Measurements from ENCODE around the gene SLC16A11.

The SLC16A11 gene

DNA sequence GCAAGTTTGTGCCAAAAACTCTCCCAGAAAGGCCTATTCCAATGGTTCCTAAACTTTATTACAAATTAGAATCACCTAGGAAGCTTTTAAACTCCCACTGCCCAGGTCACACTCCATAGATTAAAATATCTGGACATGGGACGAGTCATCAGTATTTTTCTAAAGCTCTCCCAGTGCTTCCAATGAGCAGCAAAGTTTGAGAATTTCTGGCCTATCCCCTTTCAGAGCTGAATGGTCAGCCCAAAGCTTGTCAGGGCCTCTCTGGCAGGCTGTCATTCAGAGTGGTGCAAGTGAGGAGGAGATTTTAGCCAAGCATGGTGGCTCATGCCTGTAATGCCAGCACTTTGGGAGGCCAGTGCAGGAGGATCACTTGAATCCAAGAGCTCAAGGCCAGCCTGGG lies 18.6 kb downstream of the SLC16A11 start:
- DNase-seq: no peak

DNA sequence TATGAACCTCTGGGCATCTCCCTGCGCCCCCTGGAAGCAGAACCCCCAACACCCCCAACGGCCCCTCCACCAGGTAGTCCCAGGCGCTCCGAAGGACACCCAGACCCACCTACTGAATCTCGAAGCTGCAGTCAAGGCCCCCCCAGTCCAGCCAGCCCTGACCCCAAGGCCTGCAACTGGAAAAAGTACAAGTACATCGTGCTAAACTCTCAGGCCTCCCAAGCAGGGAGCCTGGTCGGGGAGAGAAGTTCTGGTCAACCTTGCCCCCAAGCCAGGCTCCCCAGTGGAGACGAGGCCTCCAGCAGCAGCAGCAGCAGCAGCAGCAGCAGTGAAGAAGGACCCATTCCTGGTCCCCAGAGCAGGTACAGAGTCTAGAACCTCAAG lies 19.5 kb downstream of the SLC16A11 start:
- DNase-seq: no peak

DNA sequence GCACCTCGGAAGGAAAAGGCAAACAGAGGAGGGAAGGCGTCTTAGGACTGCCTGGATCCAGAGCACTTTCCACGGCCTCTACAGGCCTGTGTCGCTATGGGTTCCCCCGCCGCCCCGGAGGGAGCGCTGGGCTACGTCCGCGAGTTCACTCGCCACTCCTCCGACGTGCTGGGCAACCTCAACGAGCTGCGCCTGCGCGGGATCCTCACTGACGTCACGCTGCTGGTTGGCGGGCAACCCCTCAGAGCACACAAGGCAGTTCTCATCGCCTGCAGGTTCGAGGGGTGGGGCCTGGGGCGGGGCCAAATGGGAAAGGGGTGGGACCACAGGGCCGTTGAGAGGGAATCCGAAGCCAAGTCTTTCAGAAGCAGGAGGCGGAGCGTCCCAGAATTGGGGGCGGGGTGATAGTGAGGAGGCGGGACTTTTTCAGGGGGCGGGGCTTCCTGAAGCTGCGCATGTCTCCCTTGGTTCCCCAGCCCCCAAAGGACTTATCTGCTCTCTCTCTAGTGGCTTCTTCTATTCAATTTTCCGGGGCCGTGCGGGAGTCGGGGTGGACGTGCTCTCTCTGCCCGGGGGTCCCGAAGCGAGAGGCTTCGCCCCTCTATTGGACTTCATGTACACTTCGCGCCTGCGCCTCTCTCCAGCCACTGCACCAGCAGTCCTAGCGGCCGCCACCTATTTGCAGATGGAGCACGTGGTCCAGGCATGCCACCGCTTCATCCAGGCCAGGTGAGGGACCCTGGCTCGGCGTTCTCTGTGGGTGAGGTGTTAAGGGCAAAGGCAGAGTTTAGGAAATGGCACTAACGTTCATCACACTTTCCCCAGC lies 20.1 kb downstream of the SLC16A11 start:
- no peak for DNase-seq

DNA sequence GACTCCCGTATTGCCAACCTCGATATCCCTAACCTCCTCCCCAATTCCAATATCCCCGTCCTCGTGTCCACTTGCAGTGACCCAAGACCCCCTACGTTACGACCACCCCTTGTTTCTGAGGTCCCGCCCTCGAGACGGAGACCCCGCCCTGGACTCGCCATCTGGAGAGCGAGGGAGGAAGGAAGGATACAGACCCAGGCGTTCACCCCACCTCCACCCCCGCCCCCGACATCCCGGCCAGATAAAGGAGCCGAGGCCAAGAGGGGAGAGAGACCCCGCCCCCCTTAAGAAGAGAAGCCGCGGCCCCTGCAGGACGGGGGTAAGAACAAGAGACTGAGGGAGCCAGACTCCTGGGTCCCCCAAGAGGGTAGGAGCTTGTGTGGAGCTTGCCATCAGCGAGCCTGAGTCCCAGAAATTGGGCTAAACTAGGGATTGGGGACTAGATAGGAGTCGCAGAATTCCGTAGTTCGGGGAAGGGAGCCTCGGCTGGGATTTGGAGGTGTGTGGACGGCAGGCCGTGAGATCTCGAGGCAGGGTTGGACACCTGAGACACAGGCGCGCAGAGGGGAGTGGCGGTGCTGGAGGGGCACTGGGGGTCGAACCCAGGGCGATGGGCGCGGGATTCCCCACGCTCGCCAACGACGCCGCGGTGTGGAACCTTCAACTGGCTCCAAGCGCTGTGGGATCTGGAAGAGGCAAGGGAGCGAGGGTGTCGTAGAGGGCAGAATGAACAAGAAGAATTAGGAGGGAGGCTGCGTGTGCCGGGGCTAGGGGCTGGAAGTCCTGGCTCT lies 20.9 kb downstream of the SLC16A11 start, which contains the start of gene BCL6B:
Gene BCL6B (plus strand): TSS at position 270 of the 791 bp plus-strand sequence. CDS start 622 bp downstream, outside the sequence.
- no peak for DNase-seq

DNA sequence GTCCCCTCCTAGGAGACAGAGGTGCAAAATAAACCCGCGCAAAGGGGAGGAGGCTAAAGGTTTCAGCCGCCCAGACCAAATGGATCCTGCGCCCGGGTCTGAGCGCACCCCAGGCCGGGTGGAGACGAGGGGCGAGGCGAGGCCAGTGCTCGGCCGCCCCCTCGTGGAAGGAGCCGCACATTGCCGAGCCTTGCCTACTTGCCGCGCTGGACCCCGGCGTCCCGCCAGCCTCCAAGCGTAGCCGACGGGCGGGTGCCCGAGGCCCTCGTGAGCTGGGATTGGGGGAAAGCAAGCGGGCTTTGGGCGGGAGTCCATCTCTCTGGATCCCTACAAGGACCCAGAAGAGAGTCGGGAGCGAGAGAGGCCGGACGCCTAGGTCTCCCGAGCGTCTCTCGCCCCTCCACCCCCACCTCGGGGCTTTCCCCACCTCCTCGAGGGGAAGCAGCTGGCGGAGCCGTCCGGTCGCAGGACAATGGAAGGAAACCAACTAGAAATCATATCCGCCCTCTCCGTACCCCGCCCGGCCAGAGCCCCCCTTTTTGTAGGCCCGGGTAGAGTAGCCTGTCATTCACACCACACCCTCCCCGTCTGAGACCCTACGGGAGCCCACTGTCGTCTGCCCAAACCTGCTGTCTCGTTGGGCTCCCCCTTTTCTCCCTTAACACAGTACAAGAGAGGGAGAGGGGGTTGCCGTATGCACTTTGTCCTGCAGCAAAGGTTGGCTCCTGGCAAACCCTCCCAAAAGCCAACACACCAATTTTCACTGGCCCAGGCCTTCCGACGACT lies 21.7 kb downstream of the SLC16A11 start:
- peak; percentile 56 for DNase-seq

DNA sequence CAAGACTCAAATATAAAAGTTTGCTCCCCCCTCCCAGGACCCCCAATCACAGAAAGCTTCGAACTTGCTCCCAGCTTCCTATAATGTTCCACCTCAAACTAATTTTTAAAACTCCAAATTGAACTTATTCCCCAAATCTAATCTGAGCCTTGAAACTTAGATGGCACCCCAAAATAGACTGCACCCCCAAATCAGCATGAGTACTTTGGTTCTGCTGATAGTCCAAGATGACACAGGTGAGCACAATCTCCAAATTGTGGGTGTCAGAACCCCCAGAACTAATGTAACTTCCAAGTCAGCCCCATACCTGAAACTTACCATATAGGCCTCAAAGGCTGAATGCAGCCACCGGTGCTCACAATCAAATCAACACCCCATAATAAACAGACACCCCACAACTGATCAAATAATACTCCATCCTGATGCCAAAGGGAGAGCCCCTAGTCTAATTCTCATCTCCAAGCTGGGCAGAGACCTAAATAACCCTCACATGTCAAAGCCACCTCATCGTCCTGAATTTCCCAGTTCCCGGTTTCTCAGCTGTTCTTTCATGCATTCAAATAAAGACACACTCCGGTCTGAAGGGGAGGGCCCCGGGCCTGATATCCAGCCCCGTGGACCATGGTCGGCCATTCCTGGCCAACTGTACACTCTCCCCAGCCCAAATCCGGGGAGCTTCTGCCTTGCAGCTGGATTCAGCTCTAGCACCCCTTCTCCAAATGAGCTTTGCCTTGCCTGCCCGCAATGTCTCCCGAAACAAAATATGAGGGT lies 22.8 kb downstream of the SLC16A11 start:
- no peak for DNase-seq

DNA sequence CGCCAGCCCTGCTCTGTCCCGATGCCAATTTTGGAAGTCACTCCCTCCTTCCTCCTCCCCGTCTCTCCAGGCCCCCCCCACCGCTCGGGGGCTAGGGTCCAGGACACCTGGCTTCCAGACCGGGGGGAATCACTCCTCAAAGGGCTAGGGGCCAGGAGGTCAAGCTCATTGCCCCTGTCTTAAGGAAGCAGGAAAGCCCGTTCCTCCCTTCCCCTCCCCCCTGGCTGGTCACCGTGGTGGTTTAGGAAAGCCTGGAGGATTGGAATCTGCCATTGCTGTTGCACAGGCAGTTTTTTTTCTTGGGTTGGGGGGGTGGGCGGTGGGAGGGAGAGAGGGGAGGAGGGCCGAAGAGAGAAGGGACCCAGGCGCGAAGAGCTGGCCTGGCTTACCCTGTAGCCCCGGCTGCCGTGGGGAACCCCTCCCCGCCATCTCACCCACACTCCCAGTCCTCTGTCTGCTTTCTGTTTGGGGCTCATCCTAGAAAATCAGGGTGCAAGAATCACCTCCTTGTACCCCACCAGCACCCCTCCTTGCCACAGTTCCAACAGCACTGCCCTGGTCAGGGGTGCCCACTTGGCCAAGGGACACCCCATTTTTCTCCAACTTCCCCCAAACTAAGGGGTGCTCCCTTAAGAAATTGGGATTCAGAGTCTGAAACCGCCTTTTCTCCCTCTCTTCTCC lies 23.9 kb downstream of the SLC16A11 start:
- peak; percentile 55 for DNase-seq

DNA sequence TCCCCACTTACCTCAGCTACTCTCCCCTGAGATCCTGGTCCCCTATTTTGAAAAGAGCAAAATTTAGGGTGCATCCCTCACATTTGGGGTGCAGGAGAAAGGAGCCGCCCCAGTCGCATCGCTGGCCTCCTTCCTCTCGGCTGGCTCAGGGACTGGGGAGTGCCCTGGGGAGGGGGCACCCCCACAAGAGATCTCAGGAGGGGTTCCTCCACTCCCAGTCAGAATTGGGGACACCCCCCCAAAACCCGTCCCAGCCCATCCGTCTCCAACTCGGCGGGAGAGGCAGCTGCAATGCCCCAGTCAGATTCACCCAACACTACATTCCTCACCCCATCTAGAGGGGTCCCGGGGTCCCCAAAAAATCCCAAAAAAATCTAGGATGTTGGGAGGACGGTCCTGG lies 24.5 kb downstream of the SLC16A11 start:
- no peak for DNase-seq

DNA sequence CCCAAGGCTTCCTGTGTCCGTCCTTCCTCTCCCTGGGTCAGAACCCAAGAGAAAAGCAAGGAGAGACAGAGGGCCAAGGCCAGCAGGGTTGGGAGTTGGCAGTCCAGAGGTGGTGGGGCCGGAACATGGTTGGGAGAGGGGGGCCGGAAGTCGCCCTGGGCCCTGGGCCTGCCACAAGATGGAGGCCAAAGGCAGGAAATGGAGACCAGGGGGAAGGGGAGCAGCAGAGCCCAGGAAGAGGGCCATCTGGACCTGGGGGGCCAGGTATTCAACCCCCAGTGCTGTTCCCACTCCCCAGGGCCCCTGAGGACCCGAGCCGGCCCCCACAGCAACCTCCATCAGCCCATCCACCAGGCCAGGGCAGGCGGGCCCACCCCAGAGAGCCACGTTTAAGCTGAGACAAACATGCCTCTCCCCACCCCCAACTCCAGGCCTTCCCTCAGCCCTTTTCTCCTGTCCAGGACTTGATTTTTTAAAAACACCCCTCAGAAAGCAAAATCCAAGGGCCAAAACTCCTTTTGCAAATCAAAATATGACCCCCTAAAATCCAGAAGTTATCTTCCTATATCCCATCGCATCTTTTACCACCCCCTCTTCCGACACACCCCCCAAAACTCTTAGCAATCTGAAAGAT lies 25.4 kb downstream of the SLC16A11 start:
- no peak for DNase-seq

DNA sequence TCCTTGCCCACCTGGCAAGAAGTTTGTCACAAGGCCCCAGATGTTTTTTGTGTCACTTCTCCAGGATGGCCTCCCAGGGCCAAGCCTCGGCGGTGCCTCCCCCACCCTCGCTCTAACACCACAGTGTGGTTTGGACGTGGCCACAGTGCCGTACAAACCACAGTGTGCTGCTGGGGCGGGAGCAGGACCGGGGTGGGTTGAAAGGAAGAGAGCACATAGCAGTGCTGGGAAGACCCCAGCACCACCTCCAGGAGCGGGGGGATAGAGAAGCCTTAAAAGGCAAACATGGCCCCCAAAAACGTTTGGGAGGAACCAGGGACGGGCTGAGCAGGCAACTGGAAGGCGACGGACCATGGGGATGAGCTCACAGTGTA lies 26.1 kb downstream of the SLC16A11 start:
- DNase-seq: no peak

DNA sequence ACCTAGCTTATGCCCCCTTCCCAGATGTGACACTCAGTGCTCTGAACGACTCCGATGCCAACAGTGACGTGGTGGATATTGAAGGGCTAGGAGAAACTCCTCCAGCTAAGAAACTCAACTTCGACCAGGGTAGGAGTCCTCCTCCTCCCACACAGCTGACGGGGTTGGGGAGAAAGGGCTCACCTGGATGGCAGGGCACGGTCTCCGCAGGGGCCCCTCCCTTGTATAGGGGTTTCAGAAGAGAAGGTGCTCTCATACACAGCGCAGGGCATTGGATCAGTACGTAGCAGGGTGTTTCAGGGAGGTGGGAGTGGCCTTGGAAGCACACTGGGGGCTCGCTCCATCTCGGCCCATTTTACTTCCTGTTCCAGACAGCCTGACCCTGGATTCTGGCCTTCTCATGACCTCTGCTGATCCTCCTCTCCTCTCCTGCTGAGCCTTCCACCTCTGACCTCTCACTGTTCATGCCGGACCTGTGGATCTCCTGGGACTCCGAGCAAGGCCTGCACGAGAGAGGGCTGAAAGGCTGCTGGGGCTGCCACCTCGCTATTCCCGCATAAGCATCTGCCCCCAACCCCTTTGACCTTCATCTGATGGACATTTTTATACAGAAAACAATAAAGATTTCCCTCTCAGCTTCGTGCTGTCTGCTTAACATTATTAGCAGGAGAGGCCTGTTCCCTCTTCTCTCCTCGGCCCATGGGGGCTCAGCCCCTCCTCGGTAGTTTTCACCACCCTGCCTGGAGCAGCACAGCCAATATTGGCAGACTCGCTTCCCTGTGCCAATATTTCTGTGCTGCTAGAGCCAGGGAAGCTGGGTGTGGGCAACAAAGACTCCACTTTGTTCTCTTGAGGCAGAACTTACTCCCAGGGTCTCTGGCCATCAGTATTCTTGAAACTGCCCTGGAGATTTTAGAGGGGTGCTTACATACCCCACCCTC lies 26.7 kb downstream of the SLC16A11 start:
- no peak for DNase-seq

DNA sequence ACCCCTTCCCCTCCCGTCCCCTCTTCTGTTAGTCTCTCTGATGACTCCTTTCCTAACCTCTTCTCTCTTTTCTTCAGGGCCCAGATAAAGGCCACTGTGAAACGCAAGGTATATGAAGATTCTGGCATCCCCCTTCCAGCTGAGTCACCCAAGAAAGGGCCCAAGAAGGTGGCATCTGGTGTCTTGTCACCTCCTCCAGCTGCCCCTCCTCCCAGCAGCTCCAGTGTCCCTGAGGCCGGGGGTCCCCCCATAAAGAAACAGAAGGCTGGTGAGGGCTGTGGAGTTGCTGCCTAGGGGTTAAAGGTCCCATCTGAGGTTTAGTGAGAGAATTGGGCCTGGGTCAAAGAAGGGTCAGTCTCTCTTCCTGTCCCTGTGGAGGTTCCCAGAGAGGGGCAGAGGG lies 27.5 kb downstream of the SLC16A11 start:
- no peak for DNase-seq

DNA sequence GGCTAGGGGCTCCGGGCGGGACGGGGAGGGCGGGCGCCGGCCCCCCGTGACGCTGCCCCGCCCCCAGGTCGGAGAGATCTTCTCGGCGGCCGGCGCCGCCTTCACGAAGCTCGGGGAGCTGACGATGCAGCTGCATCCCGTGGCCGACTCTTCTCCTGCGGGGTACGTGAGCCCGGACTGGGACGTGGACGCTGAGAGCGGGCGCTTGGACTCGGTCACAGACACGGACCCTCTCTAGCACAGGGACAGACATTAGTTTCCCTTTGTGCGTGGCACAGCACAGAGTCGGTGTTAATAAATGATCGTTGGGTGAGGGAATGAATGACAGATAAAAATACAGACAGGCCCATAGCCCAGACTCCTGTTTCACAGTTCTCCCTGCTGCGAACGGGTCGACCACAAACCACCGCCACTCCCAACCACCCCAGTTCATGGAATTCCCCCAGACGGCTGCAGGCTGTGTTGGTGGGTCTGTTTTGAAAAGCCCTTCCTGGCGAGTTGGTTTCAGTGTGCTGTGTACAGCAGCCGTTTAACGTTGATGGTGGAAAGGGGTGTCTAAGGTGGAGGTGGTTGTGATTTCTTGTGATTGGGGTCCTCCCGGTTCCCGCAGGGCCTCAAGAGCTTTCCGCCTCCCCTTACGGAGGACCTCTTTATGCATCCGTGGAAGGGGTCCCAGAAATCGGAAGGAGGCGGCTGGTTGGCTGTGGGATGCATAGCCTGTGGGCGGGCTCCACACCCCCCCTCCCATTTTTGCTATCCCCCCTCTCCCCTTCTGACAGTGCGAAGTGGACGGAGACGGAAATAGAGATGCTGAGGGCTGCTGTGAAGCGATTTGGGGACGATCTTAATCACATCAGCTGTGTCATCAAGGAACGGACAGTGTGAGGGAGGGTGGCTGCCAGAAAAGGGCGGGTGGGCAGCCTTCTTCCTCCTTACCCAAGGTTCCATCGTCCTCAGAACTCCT lies 28.6 kb downstream of the SLC16A11 start:
- DNase-seq: no peak

DNA sequence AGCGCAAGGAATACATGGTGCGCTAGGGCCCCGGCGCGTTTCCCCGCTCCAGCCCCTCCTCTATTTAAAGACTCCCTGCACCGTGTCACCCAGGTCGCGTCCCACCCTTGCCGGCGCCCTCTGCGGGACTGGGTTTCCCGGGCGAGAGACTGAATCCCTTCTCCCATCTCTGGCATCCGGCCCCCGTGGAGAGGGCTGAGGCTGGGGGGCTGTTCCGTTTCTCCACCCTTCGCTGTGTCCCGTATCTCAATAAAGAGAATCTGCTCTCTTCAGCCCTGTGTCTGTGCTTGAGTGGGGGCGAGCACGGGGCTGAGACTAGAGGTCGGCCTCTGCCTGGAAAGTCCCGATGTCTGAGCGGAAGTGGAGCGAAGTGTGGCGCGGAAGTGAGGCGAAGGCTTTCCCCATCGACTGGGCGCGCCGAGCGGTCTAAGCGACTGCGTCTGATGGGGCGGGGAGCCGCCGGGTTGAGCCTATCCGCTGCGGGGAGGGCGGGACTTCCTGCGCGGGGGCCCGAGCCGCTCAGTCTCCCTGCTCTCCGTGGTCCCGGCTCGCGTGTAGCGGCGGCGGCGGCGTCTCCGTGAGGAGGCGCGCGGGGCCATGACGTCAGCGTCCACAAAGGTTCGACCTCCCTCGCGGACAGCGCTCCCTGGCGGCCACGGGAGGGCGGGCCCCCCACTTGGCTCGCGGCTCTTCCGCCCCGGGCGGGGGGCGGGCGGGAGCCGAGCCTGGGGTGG lies 29.5 kb downstream of the SLC16A11 start:
- peak; percentile 91 for DNase-seq

DNA sequence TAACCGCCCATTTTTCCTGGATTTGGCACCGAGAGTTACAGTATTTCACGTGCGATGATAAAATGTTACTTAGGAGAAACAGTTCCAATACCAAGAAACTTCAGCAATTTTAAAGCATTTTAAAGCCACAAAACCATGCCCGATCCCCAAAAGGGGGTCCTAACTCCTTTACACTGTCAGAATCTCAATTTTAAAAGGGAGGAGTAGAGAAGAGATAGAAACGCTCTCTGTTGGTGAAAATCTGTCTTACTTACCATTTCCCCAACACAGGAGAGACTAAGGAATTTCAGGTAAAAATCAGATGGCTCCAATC lies 32.0 kb downstream of the SLC16A11 start:
- DNase-seq: no peak

DNA sequence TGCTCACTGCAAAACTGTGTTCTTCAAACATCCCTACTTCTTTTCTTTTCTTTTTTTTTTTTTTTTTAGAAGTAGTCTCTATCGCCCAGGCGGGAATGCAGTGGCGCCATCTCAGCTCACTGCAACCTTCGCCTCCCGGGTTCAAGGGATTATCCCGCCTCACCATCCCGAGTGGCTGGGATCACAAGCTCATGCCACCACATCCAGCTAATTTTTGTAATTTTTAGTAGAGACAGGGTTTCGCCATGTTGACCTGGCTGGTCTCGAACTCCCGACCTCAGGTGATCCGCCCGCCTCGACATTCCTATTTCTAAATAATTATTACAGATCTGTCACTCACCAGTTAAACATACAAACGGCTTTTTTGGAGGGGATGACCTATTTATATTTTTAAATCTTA lies 32.5 kb downstream of the SLC16A11 start:
- no peak for DNase-seq

DNA sequence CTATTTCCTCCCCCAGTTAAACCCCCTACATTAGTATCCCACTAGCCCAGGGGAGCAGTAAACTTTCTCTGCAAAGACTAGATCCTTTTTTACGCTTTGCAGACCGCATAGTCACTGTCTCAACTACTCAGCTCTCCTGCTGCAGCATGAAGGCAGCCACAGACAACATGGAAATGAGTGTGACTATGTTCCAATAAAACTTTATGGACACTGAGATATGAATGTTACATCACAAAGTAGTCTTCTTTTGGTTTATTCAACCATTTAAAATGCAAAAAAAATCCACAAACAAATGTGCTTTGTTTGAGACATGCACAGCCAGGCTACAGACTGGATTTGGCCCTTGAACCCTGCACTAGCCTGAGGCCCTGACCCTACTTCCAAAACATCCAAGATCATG lies 33.4 kb downstream of the SLC16A11 start:
- DNase-seq: no peak

DNA sequence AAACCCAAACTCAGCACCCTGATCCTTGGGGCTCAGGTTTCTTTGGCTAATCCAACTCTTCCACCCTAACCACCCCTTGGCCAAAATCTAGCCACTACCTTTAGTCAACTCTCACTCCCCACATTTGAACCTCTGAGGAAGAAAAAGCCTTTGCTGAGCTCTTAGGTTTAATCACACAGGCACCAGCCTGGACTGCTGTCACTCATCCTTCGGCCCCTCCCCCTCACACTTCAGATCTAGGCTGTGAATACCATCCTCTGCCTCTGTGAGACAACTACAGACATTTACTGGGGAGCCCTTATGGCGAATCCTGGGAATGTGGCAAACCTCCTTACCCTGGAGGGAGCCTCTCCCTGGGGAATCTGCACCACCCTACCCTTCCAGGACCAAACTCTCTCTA lies 36.7 kb downstream of the SLC16A11 start:
- DNase-seq: no peak

DNA sequence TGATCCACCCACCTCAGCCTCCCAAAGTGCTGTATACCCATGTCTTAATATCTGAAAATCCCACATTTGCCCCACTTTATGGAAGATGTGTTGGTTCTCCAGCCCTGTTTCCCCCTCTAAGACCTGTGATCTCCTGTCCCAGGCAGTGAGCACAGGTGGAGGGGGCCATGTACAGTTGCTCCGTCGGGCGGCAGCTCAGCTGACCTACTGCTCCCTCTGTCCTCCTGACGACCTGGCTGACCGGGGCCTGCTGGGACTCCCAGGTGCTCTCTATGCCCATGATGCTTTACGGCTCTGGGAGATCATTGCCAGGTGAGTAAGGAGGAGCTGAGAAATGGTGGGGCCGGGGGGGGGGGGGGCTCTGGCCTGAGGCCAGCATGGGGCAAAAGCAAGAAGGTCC lies 38.2 kb downstream of the SLC16A11 start:
- DNase-seq: no peak

Measured in NCI-H1694 (cell line).